ENCODE measurements around the gene LSAMP. TPM values are rescaled to one million over a fixed set of nuclear protein-coding genes. Genes with fewer than 3 reads are reported as not detected.

Gene LSAMP
- total RNA-seq, 1 experiment from 2014 or later: 5.7 TPM

GRCh38 chr3:116226266-116226665, 219.0 kb downstream of the LSAMP start:
- DNase-seq (ENCODE audit: low spot score) (no peak), ATAC-seq (no peak)
- H3K27me3 Mint-ChIP-seq (ENCODE audit: low read depth): no peaks in the 10 kb centered on the region; the same call in 1 of the 2 replicates
- CTCF ChIA-PET: no interaction called here
- no peak for TF ChIP-seq NFE2L1 (CRISPR knock-in tag; IDR thresholded peaks at IDR 0.05)
- TF ChIP-seq, protein P1, sequence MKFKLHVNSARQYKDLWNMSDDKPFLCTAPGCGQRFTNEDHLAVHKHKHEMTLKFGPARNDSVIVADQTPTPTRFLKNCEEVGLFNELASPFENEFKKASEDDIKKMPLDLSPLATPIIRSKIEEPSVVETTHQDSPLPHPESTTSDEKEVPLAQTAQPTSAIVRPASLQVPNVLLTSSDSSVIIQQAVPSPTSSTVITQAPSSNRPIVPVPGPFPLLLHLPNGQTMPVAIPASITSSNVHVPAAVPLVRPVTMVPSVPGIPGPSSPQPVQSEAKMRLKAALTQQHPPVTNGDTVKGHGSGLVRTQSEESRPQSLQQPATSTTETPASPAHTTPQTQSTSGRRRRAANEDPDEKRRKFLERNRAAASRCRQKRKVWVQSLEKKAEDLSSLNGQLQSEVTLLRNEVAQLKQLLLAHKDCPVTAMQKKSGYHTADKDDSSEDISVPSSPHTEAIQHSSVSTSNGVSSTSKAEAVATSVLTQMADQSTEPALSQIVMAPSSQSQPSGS (CRISPR knock-in tag; IDR thresholded peaks at IDR 0.05; ENCODE audit: borderline replicate concordance, low read depth): no peak
- TF ChIP-seq, protein P2, sequence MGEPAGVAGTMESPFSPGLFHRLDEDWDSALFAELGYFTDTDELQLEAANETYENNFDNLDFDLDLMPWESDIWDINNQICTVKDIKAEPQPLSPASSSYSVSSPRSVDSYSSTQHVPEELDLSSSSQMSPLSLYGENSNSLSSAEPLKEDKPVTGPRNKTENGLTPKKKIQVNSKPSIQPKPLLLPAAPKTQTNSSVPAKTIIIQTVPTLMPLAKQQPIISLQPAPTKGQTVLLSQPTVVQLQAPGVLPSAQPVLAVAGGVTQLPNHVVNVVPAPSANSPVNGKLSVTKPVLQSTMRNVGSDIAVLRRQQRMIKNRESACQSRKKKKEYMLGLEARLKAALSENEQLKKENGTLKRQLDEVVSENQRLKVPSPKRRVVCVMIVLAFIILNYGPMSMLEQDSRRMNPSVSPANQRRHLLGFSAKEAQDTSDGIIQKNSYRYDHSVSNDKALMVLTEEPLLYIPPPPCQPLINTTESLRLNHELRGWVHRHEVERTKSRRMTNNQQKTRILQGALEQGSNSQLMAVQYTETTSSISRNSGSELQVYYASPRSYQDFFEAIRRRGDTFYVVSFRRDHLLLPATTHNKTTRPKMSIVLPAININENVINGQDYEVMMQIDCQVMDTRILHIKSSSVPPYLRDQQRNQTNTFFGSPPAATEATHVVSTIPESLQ (CRISPR knock-in tag; IDR thresholded peaks at IDR 0.05): no peak
- no peak for TF ChIP-seq ELF4 (CRISPR knock-in tag; IDR thresholded peaks at IDR 0.05; ENCODE audit: low read depth)
- TF ChIP-seq USF2 (CRISPR knock-in tag; IDR thresholded peaks at IDR 0.05): no peak
- no peak for TF ChIP-seq E2F5 (CRISPR knock-in tag; IDR thresholded peaks at IDR 0.05)
- TF ChIP-seq HMGXB4 (CRISPR knock-in tag; IDR thresholded peaks at IDR 0.05): no peak
- no peaks in the 10 kb centered on the region for H3K36me3 Mint-ChIP-seq
- POLR2A ChIA-PET: no interaction called here
- no peak overlapping the region for H3K27ac Mint-ChIP-seq
- no peaks in the 10 kb centered on the region for H3K4me1 Mint-ChIP-seq
- H3K9me3 Mint-ChIP-seq: peaks cover 4% of the 10 kb centered on the region; the same call in 1 of the 2 replicates
- no peak overlapping the region for H3K4me3 Mint-ChIP-seq

DNA sequence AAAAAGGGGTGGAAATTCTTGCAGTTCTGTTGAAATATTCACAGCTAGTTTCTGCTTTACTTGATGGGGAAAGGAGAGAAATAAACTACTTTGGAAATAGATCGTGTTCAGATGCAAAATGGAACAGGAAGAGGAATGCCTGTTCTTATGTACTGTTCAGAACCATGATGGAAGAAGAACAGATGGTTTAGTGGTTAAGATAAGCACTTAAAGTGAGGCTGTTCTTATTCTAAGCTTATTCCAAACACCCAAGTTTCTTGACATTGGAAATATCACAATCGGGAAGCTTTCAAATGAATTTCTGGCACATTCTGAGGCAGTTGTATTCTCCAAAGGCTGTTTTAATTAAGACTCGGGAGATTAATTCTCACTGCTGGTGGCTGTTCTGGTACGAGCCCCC, 228.5 kb downstream of the LSAMP start:
- Mint-ChIP-seq H3K9me3 (peaks cover 5% of the 10 kb centered on the region), H3K27me3 (ENCODE audit: low read depth) (no peaks in the 10 kb centered on the region), H3K4me3 (no peak overlapping the region), H3K4me1 (peaks cover 5% of the 10 kb centered on the region), H3K36me3 (no peaks in the 10 kb centered on the region), H3K27ac (no peak overlapping the region)
- DNase-seq (ENCODE audit: low spot score) (no peak), ATAC-seq (no peak)
- ChIA-PET CTCF (no interaction called here), POLR2A (no interaction called here)
- no peak for TF ChIP-seq MXD4 (CRISPR knock-in tag; IDR thresholded peaks at IDR 0.05; ENCODE audit: borderline replicate concordance)
- TF ChIP-seq STAT6 (CRISPR knock-in tag; conservative IDR thresholded peaks at IDR 0.05; ENCODE audit: low read depth): no peak
- no peak for TF ChIP-seq IRF2 (CRISPR knock-in tag; IDR thresholded peaks at IDR 0.05; ENCODE audit: borderline replicate concordance, low read depth)
- no peak for TF ChIP-seq ZNF281 (CRISPR knock-in tag; IDR thresholded peaks at IDR 0.05)
- no peak for TF ChIP-seq NFE2L1 (CRISPR knock-in tag; IDR thresholded peaks at IDR 0.05)
- TF ChIP-seq ATF3 (CRISPR knock-in tag; conservative IDR thresholded peaks at IDR 0.05): no peak
- no peak for TF ChIP-seq SMAD4 (CRISPR knock-in tag; IDR thresholded peaks at IDR 0.05)
- TF ChIP-seq FOXK1 (CRISPR knock-in tag; IDR thresholded peaks at IDR 0.05): no peak
- no peak for TF ChIP-seq NR1H2 (CRISPR knock-in tag; IDR thresholded peaks at IDR 0.05)
- no peak for TF ChIP-seq ZNF317 (CRISPR knock-in tag; IDR thresholded peaks at IDR 0.05; ENCODE audit: borderline replicate concordance, low read depth)
- no peak for TF ChIP-seq JUN (CRISPR knock-in tag; IDR thresholded peaks at IDR 0.05)
- TF ChIP-seq, protein P3, sequence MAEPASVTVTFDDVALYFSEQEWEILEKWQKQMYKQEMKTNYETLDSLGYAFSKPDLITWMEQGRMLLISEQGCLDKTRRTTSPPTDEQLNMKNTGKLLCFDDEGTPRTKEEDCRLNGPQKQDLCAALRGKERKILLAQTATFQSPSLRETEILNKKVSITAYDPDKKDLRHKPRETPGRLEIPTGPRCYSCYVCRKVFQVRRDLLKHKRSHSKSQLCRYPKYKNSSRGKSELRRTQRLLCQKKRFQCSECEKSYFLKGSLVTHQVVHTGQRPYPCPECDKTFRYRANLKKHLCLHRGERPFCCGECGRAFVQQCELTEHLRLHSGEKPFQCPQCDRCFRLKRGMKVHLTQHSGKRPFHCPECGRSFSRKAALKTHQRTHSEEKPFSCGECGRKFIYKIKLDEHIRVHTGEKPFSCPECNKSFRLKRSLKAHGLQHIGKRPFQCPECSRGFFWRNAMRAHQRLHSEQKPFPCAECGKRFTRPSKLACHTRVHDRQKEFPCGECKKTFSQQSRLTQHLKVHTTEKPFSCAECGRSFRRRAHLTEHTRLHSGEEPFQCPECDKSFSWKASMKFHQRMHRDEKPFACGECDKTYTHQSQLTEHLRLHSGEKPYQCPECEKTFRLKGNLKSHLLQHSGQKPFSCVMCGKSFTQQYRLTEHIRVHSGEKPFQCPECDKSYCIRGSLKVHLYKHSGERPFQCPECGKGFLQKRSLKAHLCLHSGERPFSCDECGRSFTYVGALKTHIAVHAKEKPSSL (CRISPR knock-in tag; conservative IDR thresholded peaks at IDR 0.05): no peak
- TF ChIP-seq, protein P4, sequence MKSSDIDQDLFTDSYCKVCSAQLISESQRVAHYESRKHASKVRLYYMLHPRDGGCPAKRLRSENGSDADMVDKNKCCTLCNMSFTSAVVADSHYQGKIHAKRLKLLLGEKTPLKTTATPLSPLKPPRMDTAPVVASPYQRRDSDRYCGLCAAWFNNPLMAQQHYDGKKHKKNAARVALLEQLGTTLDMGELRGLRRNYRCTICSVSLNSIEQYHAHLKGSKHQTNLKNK (CRISPR knock-in tag; IDR thresholded peaks at IDR 0.05): no peak
